SK-N-SH (cell line): ENCODE results near the gene RCOR1. TPM values are rescaled to one million over a fixed set of nuclear protein-coding genes. Genes with fewer than 3 reads are reported as not detected.
"Not testable (repeated sequence)": the region's sequence is repeated elsewhere in the genome, so short reads cannot be mapped to it uniquely, and the experiment has no call there.

Source experiments
- CTCF ChIA-PET: fragments of 300-600, 350-600 bp; formaldehyde crosslinking; extraction: SDS; loops from one replicate; lab custom pipeline; 2021; lab: Yijun Ruan, JAX
- POLR2A ChIA-PET: fragments of 350-600 bp; sonication (Branson Sonifier 250); formaldehyde crosslinking; extraction: SDS; loops from one replicate; lab custom pipeline; 2020; ENCODE audit warnings: antibody characterized with exemption, inconsistent platforms; lab: Yijun Ruan, JAX
- DNase-seq: peaks from one replicate; pipeline ENCODE4 v3.0.0; 2012
- H2AFZ ChIP-seq: fragments of 200-600 bp; sonication (generic); 2 replicates; pipeline ENCODE4 v1.8.1; 2016; ENCODE audit warnings: antibody characterized with exemption, mild to moderate bottlenecking, low read depth
- H3F3A ChIP-seq: fragments of 200-600 bp; sonication (generic); replicated peaks from 2 replicates; pipeline ENCODE3; 2016; ENCODE audit warnings: antibody characterized with exemption, mild to moderate bottlenecking; ENCODE audit not compliant: insufficient read depth
- H3K27ac ChIP-seq, 2 experiments: fragments of 200-500 bp in 1 of 2; fragments of 200-600 bp in 1 of 2; sonication (Bioruptor generic) in 1 of 2; sonication (generic), shearing (Covaris generic) in 1 of 2; 2 replicates each; pipeline versions ENCODE4 v1.5.1 to v1.6.1; 2014 to 2016; ENCODE audit warnings: low read depth in 2 of 2, inconsistent platforms in 1 of 2, low read length in 1 of 2, mild to moderate bottlenecking in 1 of 2, mixed read lengths in 1 of 2
- H3K27me3 ChIP-seq: fragments of 200-600 bp; sonication (generic), shearing (Covaris generic); 2 replicates; pipeline ENCODE4 v1.6.1; 2016; ENCODE audit warnings: mixed run types; ENCODE audit not compliant: insufficient read depth
- H3K36me3 ChIP-seq, 2 experiments: fragments of 200-500 bp in 1 of 2; fragments of 200-600 bp in 1 of 2; sonication (Bioruptor generic) in 1 of 2; sonication (generic) in 1 of 2; replicated peaks in 1 of 2; 2 replicates each; pipeline versions ENCODE3 to v1.5.1; 2014 to 2016; ENCODE audit warnings: low read length in 1 of 2, mild to moderate bottlenecking in 1 of 2; ENCODE audit not compliant: insufficient read depth in 2 of 2, control insufficient read depth in 1 of 2
- H3K4me1 ChIP-seq, 2 experiments: fragments of 200-500 bp in 1 of 2; fragments of 200-600 bp in 1 of 2; sonication (Bioruptor generic) in 1 of 2; sonication (generic), shearing (Covaris generic) in 1 of 2; 2 replicates each; pipeline versions ENCODE4 v1.5.1 to v1.6.1; 2014 to 2016; ENCODE audit warnings: low read depth in 1 of 2, low read length in 1 of 2, mixed run types in 1 of 2; ENCODE audit not compliant: insufficient read depth in 2 of 2, control insufficient read depth in 1 of 2
- H3K4me2 ChIP-seq: fragments of 200-600 bp; sonication (generic), shearing (Covaris generic); 2 replicates; pipeline ENCODE4 v1.6.1; 2017; ENCODE audit warnings: mixed run types
- H3K4me3 ChIP-seq, 2 experiments: fragments of 200-500 bp in 1 of 2; fragments of 200-600 bp in 1 of 2; sonication (Bioruptor generic) in 1 of 2; sonication (generic), shearing (Covaris generic) in 1 of 2; 2 replicates each; pipeline versions ENCODE4 v1.5.1 to v1.8.1; 2014 to 2016; ENCODE audit warnings: low read depth in 2 of 2, inconsistent platforms in 1 of 2, low read length in 1 of 2, mild to moderate bottlenecking in 1 of 2, mixed read lengths in 1 of 2, moderate library complexity in 1 of 2
- H3K79me2 ChIP-seq: fragments of 200-600 bp; sonication (generic); 2 replicates; pipeline ENCODE4 v1.8.1; 2017; ENCODE audit warnings: mild to moderate bottlenecking; ENCODE audit not compliant: insufficient read depth
- H3K9ac ChIP-seq: fragments of 200-600 bp; sonication (generic); 2 replicates; pipeline ENCODE4 v1.6.1; 2017; ENCODE audit warnings: mixed run types
- H3K9me2 ChIP-seq: fragments of 200-600 bp; sonication (generic); 2 replicates; pipeline ENCODE4 v1.6.1; 2017; ENCODE audit warnings: mixed run types
- H3K9me3 ChIP-seq: fragments of 200-600 bp; sonication (generic); 2 replicates; pipeline ENCODE4 v1.6.1; 2017; ENCODE audit warnings: mixed run types, mild to moderate bottlenecking, moderate library complexity
- H4K20me1 ChIP-seq: fragments of 200-600 bp; sonication (generic); 2 replicates; pipeline ENCODE4 v1.6.1; 2017; ENCODE audit warnings: mild to moderate bottlenecking, mixed run types; ENCODE audit not compliant: insufficient read depth
- ELF1 ChIP-seq: IDR thresholded peaks from 2 replicates; pipeline ENCODE4 v1.4.0; 2012
- EZH2phosphoT487 ChIP-seq: fragments of 200-600 bp; sonication (generic); IDR thresholded peaks from 2 replicates; pipeline ENCODE4 v1.6.1; 2017; ENCODE audit warnings: low read depth, mixed run types, mild to moderate bottlenecking, antibody characterized with exemption, moderate library complexity, borderline replicate concordance
- FOXJ3 ChIP-seq: sonication (generic); formaldehyde crosslinking; IDR thresholded peaks from 2 replicates; pipeline ENCODE4 v1.5.1; 2020; ENCODE audit warnings: mild to moderate bottlenecking, missing genetic modification reagents
- GATA2 ChIP-seq: sonication (generic); formaldehyde crosslinking; IDR thresholded peaks from 2 replicates; pipeline ENCODE4 v1.5.0; 2020; ENCODE audit warnings: mild to moderate bottlenecking, missing genetic modification reagents
- JUND ChIP-seq: IDR thresholded peaks from 2 replicates; pipeline ENCODE4 v1.4.0; 2012
- MXI1 ChIP-seq: IDR thresholded peaks from 2 replicates; pipeline ENCODE4 v1.6.1; 2012; ENCODE audit warnings: mild to moderate bottlenecking, low read depth, low read length, improper control_type of control experiment
- NRF1 ChIP-seq: IDR thresholded peaks from 2 replicates; pipeline ENCODE4 v1.6.1; 2012; ENCODE audit warnings: low read depth, mild to moderate bottlenecking, low read length
- POLR2AphosphoS5 ChIP-seq: IDR thresholded peaks from 2 replicates; pipeline ENCODE4 v1.6.1; 2012; ENCODE audit warnings: low read depth, low read length
- RCOR1 ChIP-seq: fragments of 150-350 bp; IDR thresholded peaks from 2 replicates; pipeline ENCODE4 v1.6.1; 2017; ENCODE audit warnings: antibody characterized with exemption, low read length
- RFX5 ChIP-seq: IDR thresholded peaks from 2 replicates; pipeline ENCODE4 v1.6.1; 2012; ENCODE audit warnings: mild to moderate bottlenecking, improper control_type of control experiment, low read length
- SMC3 ChIP-seq: IDR thresholded peaks from 2 replicates; pipeline ENCODE4 v1.6.1; 2012; ENCODE audit warnings: low read depth, low read length, improper control_type of control experiment
- WGBS: methylation state at CpG from one replicate; pipeline ENCODE4 v1.1.6; 2017; ENCODE audit warnings: low lambda C conversion rate; 5-methylcytosine and 5-hydroxymethylcytosine counted together
- polyA plus RNA-seq, 3 experiments: library from polyadenylated mRNA; depleted of rRNA; stranded (reverse); fragments of >200 nt; gene quantifications; 2 replicates each; pipeline ENCODE4 v1.2.3, GENCODE V29; 2012
- TF ChIP-seq, protein P1 (sequence below): IDR thresholded peaks from 2 replicates; pipeline ENCODE4; 2012
- TF ChIP-seq, protein P2 (sequence below): IDR thresholded peaks from 2 replicates; pipeline ENCODE4 v1.4.0; 2012; ENCODE audit warnings: low read depth

RCOR1 gene
- polyA plus RNA-seq, 1 of the 3 experiments (the other 2 are of a cell fraction): 8.5 TPM

DNA sequence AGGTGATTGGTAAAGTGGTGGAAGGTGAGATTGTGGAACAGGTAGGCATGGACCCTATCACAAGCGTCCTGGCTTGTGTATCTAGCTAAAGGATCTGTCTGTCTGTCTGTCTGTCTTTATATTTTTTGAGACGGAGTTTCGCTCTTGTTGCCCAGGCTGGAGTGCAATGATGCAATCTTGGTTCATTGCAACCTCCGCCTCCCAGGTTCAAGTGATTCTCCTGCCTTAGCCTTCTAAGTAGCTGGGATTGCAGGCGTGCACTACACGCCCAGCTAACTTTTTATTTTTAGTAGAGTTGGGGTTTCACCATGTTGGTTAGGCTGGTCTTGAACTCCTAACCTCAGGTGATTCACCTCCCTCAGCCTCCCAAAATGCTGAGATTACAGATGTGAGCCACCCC, 26.6 kb downstream of the RCOR1 start:
- H3K9ac ChIP-seq, H3K36me3 ChIP-seq, POLR2A ChIA-PET, H3K4me1 ChIP-seq, H3K9me2 ChIP-seq, DNase-seq, H3K27me3 ChIP-seq, H3K9me3 ChIP-seq, H3K4me3 ChIP-seq, H2AFZ ChIP-seq, H3K4me2 ChIP-seq, H3K27ac ChIP-seq: not testable (repeated sequence)
- Histone ChIP-seq H3K79me2 (peaks cover 94% of the 10 kb centered on the region), H4K20me1 (peaks cover 42% of the 10 kb centered on the region), H3F3A (peaks cover 17% of the 10 kb centered on the region)
- CTCF ChIA-PET: interaction anchor here (1.3 kb wide), 1 partner anchor 25 kb away, joined by 4 read pairs; no protein-coding TSS in a partner anchor
- WGBS: 98% methylated on average over 6 of the region's 6 CpGs

DNA sequence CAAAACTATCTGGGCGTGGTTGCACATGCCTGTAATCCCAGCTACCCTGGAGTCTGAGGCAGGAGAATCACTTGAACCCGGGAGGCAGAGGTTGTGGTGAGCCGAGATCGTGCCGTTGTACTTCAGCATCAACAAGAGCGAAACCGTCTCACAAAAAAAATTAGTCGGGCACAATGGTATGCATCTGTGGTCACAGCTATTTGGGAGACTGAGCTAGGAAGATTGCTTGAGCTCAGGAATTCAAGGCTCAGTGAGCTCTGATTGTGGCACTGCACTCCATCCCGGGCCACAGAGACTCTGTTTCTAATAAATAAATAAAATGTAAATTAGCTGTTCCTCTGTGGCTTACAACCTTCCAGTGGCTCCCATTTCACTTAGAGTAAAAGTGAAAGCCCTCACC, 28.0 kb downstream of the RCOR1 start:
- H3K4me3 ChIP-seq: no peak overlapping the region
- no peak overlapping the region for H3K9ac ChIP-seq
- peaks cover 42% of the 10 kb centered on the region for H4K20me1 ChIP-seq
- ChIA-PET POLR2A (no interaction called here), CTCF (interaction anchor here (0.6 to 1.5 kb wide), 3 partner anchors 9 to 96 kb away, joined by 3 to 4 read pairs (median 3); no protein-coding TSS in a partner anchor)
- H3K27ac ChIP-seq: no peak overlapping the region
- H3K36me3 ChIP-seq: peaks cover 0 to 5% of the 10 kb centered on the region in 2 experiments
- no peak for TF ChIP-seq GATA2
- TF ChIP-seq RCOR1: no peak
- no peak for TF ChIP-seq NRF1
- no peak for TF ChIP-seq POLR2AphosphoS5
- TF ChIP-seq JUND: no peak
- TF ChIP-seq, protein P1, sequence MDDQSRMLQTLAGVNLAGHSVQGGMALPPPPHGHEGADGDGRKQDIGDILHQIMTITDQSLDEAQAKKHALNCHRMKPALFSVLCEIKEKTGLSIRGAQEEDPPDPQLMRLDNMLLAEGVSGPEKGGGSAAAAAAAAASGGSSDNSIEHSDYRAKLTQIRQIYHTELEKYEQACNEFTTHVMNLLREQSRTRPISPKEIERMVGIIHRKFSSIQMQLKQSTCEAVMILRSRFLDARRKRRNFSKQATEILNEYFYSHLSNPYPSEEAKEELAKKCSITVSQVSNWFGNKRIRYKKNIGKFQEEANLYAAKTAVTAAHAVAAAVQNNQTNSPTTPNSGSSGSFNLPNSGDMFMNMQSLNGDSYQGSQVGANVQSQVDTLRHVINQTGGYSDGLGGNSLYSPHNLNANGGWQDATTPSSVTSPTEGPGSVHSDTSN: no peak
- TF ChIP-seq FOXJ3 (CRISPR knock-in tag): no peak
- TF ChIP-seq MXI1: no peak
- TF ChIP-seq ELF1: no peak
- TF ChIP-seq SMC3: no peak
- TF ChIP-seq EZH2phosphoT487: no peak
- TF ChIP-seq RFX5: no peak
- TF ChIP-seq, protein P2, sequence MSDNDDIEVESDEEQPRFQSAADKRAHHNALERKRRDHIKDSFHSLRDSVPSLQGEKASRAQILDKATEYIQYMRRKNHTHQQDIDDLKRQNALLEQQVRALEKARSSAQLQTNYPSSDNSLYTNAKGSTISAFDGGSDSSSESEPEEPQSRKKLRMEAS: no peak
- peaks cover 94% of the 10 kb centered on the region for H3K79me2 ChIP-seq
- no peak overlapping the region for H2AFZ ChIP-seq
- H3F3A ChIP-seq: peaks cover 17% of the 10 kb centered on the region
- H3K4me2 ChIP-seq: no peak overlapping the region
- no peak for DNase-seq
- no peaks in the 10 kb centered on the region for H3K9me2 ChIP-seq
- 96% methylated on average over 9 of the region's 9 CpGs for WGBS
- H3K27me3 ChIP-seq: no peaks in the 10 kb centered on the region
- H3K4me1 ChIP-seq: no peaks in the 10 kb centered on the region; a peak in 1 of 4 replicates
- no peaks in the 10 kb centered on the region for H3K9me3 ChIP-seq
